ENCODE data around the gene POMT2.

DNA sequence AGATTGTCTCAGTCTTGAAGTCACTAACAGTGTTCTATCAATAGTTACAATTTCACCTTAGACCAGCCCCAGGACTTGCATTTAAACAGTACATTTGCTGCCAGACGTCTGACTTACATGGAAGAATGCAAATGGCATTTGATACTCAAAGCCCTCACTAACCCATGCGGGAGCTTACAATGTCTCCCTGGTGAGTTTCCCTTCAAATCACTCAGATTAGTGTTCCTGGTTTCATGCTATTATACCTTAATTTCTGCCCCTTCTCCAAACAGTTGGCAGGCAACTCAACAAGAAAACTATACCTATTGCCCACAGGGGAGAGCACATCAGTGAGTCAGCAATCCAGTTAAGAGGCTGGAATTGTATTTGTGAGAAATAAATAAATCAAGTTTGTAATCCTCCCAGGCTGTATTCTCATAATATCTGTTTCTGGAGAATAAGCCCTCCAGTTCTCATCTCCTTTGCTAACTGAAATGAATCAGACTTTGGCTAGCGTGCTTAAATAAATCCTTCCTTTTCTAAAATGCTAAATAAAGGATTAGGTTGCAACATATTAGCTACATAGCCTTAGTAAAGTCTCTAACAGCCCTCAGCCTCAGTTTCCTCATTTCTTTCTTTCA lies 23.8 kb upstream of the POMT2 start:
- TF ChIP-seq POLR2A (IDR thresholded peaks at IDR 0.05; ENCODE audit: low read length) (no peak), GATA1 (IDR thresholded peaks at IDR 0.05; ENCODE audit: low read depth, low read length) (no peak)

Measured in erythroblast (primary cell).